ENCODE data around the gene NDST1.

Gene NDST1

DNA sequence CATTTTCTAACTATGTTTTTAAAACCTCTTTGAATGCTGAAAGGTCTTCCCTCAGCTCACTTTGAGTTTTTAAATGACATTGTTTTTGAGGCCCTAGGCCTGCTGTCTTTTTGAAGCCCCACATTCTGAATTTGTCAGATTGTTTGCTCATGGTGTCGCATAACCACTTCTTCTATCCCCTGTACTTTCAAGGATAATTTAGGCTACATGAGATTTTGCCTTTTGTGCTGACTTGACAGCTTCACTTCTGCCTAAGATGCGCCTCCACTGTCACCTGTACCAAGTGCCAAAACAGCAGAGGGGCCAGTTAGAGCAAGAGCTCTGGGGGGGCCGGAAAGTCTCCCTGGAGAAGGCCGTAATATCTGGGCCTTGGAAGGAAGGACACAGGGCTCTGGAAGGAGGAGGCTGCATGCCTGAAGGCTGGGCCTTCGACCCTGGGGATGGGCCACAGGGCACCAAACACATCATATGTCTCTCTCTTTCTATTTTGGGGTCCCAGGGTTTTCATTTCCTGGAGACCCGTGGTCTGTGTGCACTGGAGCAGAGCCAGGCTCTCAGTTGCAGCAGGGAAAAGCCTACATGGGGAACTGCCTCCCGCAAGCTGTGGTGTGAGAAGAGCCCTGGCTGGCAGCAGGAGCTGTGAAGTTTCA is 49.1 kb downstream of the NDST1 start:
- DNase-seq (no peak), ATAC-seq (ENCODE audit: insufficient read depth, low read depth) (no peak)
- H3K27me3 ChIP-seq (ENCODE audit: insufficient read depth, low read length, poor library complexity) = no peaks in the 10 kb centered on the region
- H3K4me2 ChIP-seq (ENCODE audit: insufficient read depth, low read length) = no peak overlapping the region
- no peaks in the 10 kb centered on the region for H4K20me1 ChIP-seq (ENCODE audit: insufficient read depth, low read length)
- no peaks in the 10 kb centered on the region for H3K36me3 ChIP-seq (ENCODE audit: insufficient read depth, low read length)
- no peak overlapping the region for H3K9ac ChIP-seq (ENCODE audit: low read depth, low read length)
- no peaks in the 10 kb centered on the region for H3K79me2 ChIP-seq (ENCODE audit: insufficient read depth, low read length)
- H3K4me1 ChIP-seq (ENCODE audit: insufficient read depth, low read length) = no peaks in the 10 kb centered on the region
- H2AFZ ChIP-seq (ENCODE audit: low read depth, low read length) = no peak overlapping the region
- no peak overlapping the region for H3K4me3 ChIP-seq (ENCODE audit: low read depth in 1 of 2, low read length in 2 of 2)
- no peak overlapping the region for H3K27ac ChIP-seq (ENCODE audit: low read length)
- TF ChIP-seq, protein P1, sequence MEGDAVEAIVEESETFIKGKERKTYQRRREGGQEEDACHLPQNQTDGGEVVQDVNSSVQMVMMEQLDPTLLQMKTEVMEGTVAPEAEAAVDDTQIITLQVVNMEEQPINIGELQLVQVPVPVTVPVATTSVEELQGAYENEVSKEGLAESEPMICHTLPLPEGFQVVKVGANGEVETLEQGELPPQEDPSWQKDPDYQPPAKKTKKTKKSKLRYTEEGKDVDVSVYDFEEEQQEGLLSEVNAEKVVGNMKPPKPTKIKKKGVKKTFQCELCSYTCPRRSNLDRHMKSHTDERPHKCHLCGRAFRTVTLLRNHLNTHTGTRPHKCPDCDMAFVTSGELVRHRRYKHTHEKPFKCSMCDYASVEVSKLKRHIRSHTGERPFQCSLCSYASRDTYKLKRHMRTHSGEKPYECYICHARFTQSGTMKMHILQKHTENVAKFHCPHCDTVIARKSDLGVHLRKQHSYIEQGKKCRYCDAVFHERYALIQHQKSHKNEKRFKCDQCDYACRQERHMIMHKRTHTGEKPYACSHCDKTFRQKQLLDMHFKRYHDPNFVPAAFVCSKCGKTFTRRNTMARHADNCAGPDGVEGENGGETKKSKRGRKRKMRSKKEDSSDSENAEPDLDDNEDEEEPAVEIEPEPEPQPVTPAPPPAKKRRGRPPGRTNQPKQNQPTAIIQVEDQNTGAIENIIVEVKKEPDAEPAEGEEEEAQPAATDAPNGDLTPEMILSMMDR (IDR thresholded peaks at IDR 0.05; ENCODE audit: borderline replicate concordance, extremely low read depth, low read length, poor library complexity, severe bottlenecking) = no peak
- no peak for TF ChIP-seq EZH2 (IDR thresholded peaks at IDR 0.05; ENCODE audit: borderline replicate concordance, low read depth, low read length, severe bottlenecking)
- H3K9me3 ChIP-seq (ENCODE audit: insufficient read depth, low read length, severe bottlenecking) = no peaks in the 10 kb centered on the region

DNA sequence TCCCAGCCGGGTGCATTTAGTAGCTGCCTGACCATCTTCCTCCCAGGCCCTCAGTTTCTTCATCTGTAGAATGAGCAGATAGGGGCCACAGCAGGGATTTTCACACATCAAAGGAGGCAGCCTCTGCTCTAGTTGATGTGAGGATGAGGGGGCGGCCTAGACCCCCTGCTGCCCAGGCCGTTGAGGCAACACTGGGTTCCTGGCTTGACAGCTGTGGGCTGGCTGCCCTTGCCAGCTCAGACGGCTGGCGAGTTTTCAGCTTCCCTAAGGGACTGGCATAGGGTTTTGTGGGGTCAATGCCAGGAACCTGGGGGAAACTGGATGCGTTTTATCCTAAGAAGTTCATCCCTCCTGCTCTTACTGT is 49.6 kb downstream of the NDST1 start:
- TF ChIP-seq, protein P1 (IDR thresholded peaks at IDR 0.05; ENCODE audit: borderline replicate concordance, extremely low read depth, low read length, poor library complexity, severe bottlenecking) = no peak
- TF ChIP-seq EZH2 (IDR thresholded peaks at IDR 0.05; ENCODE audit: borderline replicate concordance, low read depth, low read length, severe bottlenecking) = no peak
- Histone ChIP-seq H3K4me3 (ENCODE audit: low read depth in 1 of 2, low read length in 2 of 2) (no peak overlapping the region), H3K79me2 (ENCODE audit: insufficient read depth, low read length) (no peaks in the 10 kb centered on the region), H3K9ac (ENCODE audit: low read depth, low read length) (no peak overlapping the region), H3K9me3 (ENCODE audit: insufficient read depth, low read length, severe bottlenecking) (no peaks in the 10 kb centered on the region), H3K27ac (ENCODE audit: low read length) (no peak overlapping the region), H3K27me3 (ENCODE audit: insufficient read depth, low read length, poor library complexity) (no peaks in the 10 kb centered on the region), H3K4me2 (ENCODE audit: insufficient read depth, low read length) (no peak overlapping the region), H3K4me1 (ENCODE audit: insufficient read depth, low read length) (no peaks in the 10 kb centered on the region), H4K20me1 (ENCODE audit: insufficient read depth, low read length) (no peaks in the 10 kb centered on the region), H2AFZ (ENCODE audit: low read depth, low read length) (no peak overlapping the region), H3K36me3 (ENCODE audit: insufficient read depth, low read length) (no peaks in the 10 kb centered on the region)
- DNase-seq = no peak
- ATAC-seq (ENCODE audit: insufficient read depth, low read depth) = no peak

GRCh38 chr5:150558088-150558621 is 50.2 kb downstream of the NDST1 start:
- Histone ChIP-seq H3K36me3 (ENCODE audit: insufficient read depth, low read length) (no peaks in the 10 kb centered on the region), H2AFZ (ENCODE audit: low read depth, low read length) (no peak overlapping the region), H3K79me2 (ENCODE audit: insufficient read depth, low read length) (no peaks in the 10 kb centered on the region), H3K4me1 (ENCODE audit: insufficient read depth, low read length) (no peaks in the 10 kb centered on the region), H4K20me1 (ENCODE audit: insufficient read depth, low read length) (no peaks in the 10 kb centered on the region), H3K9ac (ENCODE audit: low read depth, low read length) (no peak overlapping the region), H3K4me2 (ENCODE audit: insufficient read depth, low read length) (no peak overlapping the region), H3K27me3 (ENCODE audit: insufficient read depth, low read length, poor library complexity) (no peaks in the 10 kb centered on the region), H3K9me3 (ENCODE audit: insufficient read depth, low read length, severe bottlenecking) (no peaks in the 10 kb centered on the region), H3K27ac (ENCODE audit: low read length) (no peak overlapping the region), H3K4me3 (ENCODE audit: low read depth in 1 of 2, low read length in 2 of 2) (no peak overlapping the region)
- ATAC-seq (ENCODE audit: insufficient read depth, low read depth) (no peak), DNase-seq (no peak)
- no peak for TF ChIP-seq EZH2 (IDR thresholded peaks at IDR 0.05; ENCODE audit: borderline replicate concordance, low read depth, low read length, severe bottlenecking)
- TF ChIP-seq, protein P1 (IDR thresholded peaks at IDR 0.05; ENCODE audit: borderline replicate concordance, extremely low read depth, low read length, poor library complexity, severe bottlenecking) = no peak
